ENCODE measurements around the gene PDIA5.

PDIA5 gene

DNA sequence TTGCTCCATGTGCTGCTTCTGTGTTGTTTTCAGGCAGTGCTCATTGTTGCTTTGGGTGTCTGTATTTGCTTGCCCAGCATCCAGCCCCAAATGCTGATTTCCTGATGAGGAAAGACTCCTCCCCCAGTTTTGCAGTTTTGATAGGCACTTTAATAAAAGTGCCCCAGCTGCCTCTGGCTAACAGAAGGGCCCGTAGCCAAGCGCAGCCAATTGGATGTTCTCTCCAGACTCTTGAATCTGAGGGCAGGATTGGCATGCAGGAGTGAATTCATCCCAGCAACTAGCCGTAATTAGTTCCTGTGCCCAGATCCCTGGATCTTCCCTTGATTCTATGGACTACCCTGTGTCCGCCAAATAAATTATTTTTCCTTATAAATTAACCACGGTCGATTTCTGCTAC is 24.4 kb upstream of the PDIA5 start:
- no peak for DNase-seq (ENCODE audit: low spot score)

GRCh38 chr3:123044981-123045763 is 21.7 kb upstream of the PDIA5 start:
- DNase-seq (ENCODE audit: low spot score) = no peak

- DNase-seq (ENCODE audit: low spot score) = no peak
Measured at GRCh38 chr3:123046262-123047061, 20.4 kb upstream of the PDIA5 start.

GRCh38 chr3:123047062-123047319 is 19.8 kb upstream of the PDIA5 start:
- no peak for DNase-seq (ENCODE audit: low spot score)

GRCh38 chr3:123048480-123049237 is 18.2 kb upstream of the PDIA5 start:
- no peak for DNase-seq (ENCODE audit: low spot score)

GRCh38 chr3:123050666-123051065 is 16.2 kb upstream of the PDIA5 start:
- DNase-seq (ENCODE audit: low spot score) = no peak

DNA sequence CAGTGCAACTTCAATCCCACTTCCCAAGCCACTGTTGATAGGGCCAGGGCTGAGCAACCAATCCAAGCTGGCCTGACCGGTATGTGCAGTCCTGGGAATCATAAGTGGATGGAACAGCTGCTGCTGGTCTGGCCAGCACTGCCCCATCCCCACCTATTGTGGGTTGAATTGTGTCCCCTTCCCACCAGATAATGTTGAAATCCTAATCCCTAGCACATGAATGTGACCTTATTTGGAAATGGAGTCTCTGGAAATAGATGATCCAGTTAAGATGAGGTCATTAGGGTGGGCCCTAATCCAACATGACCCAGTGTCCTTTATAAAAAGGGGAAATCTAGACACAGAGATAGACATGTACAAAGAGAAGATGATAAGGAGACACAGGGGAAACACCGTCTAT is 13.7 kb upstream of the PDIA5 start:
- DNase-seq (ENCODE audit: low spot score) = no peak

- no peak for DNase-seq (ENCODE audit: low spot score)
Measured at GRCh38 chr3:123054109-123054778, 12.6 kb upstream of the PDIA5 start.

GRCh38 chr3:123054931-123055330 is 11.9 kb upstream of the PDIA5 start:
- DNase-seq (ENCODE audit: low spot score) = no peak

DNA sequence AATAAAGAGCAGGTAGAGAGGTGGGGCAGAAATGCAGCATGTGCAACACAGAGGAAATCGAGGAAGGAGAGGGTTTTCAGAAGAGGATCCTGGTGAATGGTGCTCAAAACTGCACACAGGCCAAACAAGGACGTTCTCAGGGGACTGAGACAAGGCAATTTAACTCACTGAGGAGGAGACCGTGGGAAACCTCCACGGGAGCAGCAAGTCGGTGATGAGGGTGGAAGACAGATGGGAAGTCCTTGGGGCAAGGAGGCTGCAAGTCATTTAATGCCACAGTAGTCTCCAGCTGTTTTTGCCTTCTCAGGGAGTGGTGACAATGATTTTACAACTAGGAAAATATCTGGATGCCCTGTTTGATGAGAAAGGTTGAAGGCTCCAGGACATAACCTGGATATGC is 11.5 kb upstream of the PDIA5 start:
- no peak for DNase-seq (ENCODE audit: low spot score)

DNA sequence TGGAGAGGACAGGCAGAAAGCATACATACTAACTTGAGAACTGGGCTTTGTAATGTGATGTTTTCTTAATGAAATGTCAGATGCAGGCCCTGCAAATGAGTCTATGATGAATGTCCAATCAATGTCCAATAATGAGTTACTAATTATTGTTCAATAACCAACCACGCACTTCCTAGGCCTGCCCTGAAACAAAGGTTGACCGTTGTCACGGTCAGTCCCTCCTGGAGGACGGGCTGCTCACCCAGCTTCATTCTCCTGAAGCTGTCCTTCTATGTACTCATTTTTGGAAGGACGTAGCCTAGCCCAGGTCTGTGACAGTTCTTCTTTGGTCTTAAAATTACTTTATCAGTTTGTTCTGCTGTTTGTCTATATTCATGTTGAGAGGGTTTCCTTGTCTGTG is 8.3 kb upstream of the PDIA5 start:
- no peak for DNase-seq (ENCODE audit: low spot score)

- DNase-seq (ENCODE audit: low spot score) = no peak
Measured at GRCh38 chr3:123060054-123060453, 6.8 kb upstream of the PDIA5 start.

DNA sequence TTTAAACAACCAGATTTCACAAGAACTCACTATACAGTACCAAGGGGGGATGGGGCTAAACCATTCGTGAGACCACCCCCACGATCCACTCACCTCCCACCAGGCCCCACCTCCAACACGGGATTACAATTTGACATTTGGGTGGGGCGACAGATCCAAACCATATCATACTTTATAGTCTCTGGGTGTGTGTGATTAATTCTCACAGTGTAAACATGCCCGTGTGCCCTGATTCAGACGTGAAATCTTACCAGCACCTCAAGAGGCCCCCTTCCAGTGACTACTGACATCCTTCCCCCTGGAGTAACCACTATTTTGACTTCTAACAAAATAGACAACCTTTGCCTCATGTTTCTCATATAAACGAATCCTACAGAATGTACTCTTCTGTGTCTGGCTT is 5.0 kb upstream of the PDIA5 start:
- no peak for DNase-seq (ENCODE audit: low spot score)

DNA sequence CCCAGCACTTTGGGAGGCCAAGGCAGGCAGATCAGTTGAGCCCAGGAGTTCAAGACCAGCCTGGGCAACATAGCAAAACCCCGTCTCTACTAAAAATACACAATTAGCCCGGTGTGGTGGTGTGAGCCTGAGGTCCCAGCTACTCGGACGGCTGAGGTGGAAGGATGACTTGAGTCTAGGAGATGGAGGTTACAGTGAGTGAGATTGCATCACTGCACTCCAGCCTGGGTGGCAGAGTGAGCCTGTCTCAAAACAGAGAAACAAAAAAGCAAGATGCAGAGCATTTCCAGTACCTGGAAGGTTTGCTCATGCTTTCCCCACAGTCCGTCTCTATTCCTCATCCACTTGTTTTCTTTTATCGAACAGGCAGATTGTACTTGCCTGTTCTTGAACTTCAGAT is 3.8 kb upstream of the PDIA5 start:
- DNase-seq (ENCODE audit: low spot score) = no peak

DNA sequence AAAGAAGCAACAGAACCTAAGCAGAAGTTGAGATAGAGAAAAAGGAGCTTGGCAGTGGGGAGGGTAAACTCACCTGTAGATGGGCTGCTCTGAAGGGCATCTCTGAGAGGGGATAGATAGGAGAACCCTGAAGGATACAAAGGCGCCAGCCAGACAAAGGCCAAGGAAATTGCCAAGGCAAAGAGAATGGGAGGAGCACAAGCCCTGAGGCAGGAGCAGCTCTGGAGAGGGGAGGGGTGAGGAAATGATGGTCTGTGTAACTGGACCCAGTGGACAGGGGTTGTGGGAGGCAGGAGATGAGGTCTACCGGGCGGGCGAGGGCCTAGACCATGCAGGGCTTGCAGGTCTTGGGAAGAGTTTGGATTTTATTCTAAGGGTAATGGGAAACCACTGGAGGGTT is 2.3 kb upstream of the PDIA5 start:
- DNase-seq (ENCODE audit: low spot score) = no peak

- DNase-seq (ENCODE audit: low spot score) = no peak
Measured at GRCh38 chr3:123064914-123065313, 1.9 kb upstream of the PDIA5 start.

DNA sequence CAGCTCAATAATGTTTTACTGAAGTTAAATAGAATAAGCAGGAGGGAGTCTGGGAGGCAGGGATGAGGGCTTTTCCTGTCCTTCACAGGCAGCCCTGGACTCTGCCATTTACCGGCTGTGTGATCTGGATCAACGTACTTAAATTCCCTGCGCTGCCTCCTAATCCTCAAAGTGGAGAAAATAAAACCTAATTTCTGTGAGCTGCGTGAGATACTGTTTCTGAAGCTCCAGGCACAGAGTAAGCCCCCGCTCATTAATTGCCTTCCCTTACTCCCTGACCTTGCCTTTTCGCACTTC is 278 bp upstream of the PDIA5 start:
- no peak for DNase-seq (ENCODE audit: low spot score)

DNA sequence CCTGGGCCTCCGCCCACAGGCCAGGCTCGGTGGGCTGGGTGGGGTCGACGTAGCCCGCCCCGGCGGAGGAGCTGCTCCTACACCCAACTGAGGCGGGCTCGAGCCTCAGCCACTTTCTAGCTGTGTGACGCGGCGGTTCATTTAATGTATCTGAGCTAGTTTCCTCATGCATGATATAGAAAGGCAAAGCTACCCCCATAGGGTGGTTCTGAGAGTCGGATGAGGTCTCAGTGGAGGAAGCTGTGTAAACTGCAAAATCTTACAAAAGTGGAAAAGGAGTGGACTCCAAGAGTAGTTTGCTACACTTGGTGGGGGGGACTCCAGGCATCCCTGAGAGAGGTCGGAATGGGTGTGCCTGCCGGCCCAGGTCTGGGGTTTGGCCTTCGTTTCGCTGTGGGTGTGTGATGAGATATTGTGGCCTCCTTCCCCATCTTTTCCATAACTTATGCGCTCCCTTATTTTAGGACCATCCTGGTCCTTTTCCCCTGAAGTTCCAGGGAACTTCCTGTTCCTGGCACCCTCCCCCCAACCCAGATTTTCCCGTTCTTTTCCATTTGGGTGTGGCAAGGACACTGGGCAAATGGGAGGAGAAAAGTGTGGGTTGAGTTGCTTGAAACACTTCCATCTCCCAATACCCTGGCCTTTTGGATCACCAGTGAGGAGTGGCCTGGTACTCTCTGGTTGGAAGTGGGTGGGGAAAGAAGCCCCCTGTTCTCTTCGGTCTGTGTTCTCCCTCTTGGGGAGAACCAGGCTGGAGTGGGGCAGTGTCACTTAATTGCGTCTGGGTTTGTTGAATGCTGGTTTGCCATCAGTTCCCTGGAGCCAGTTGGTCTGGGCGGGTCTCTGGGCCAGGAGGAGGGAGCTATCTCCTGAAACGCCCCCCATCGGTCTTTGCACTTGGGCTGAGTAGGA is 1.1 kb downstream of the PDIA5 start:
- DNase-seq (ENCODE audit: low spot score) = no peak

DNA sequence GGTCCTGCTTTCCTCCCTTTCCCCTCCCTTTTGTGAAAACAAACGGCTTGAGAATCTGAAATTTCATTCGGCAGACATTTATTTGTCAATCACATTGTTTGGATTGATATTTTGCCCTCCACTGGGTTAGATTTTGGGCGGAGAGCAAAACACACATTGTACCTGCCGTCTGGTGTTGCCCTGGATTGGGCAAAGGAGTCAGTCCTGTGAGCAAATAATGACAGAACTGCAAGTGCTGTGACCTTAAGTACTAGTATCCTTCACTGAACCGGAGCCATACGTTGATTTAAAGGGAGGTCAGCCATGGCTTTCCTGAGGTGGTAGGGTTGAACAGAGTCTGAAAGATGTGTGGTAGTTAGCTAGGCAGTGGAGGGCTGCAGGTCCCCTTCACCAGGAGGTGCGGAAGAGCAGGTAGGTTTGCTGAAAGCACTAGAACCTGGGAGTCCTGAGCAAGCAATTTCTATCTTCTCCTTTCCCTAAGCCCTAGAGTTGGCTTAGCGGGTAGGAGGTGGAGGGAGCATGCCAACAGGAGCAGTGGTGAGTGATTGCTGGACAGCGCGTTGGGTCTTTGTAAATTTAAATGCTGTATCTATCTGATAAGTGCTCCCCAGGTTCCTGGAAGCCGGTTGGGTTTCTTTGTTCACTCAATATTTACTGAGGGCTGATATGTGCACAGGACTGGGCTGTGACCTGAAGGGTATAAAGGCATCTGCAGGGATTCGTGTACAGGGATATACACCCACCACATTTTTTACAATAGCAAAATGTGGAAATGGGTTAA is 2.0 kb downstream of the PDIA5 start:
- no peak for DNase-seq (ENCODE audit: low spot score)

GRCh38 chr3:123070510-123070909 is 3.7 kb downstream of the PDIA5 start:
- DNase-seq (ENCODE audit: low spot score) = no peak

- no peak for DNase-seq (ENCODE audit: low spot score)
Measured at GRCh38 chr3:123071146-123071545, 4.3 kb downstream of the PDIA5 start.
